GM12875 (cell line): ENCODE data around the gene RHAG.

Experiments used
- H3K4me3 ChIP-seq: one replicate; pipeline ENCODE4 v1.5.1; 2011; ENCODE audit warnings: low read depth, low read length, control low read depth
- TF ChIP-seq, protein P1 (sequence below): IDR thresholded peaks from 2 replicates; pipeline ENCODE4 v1.5.1; 2011; ENCODE audit warnings: low read depth, mild to moderate bottlenecking, control low read depth, inconsistent platforms, low read length, moderate library complexity, borderline replicate concordance; ENCODE audit not compliant: insufficient read depth

RHAG gene

DNA sequence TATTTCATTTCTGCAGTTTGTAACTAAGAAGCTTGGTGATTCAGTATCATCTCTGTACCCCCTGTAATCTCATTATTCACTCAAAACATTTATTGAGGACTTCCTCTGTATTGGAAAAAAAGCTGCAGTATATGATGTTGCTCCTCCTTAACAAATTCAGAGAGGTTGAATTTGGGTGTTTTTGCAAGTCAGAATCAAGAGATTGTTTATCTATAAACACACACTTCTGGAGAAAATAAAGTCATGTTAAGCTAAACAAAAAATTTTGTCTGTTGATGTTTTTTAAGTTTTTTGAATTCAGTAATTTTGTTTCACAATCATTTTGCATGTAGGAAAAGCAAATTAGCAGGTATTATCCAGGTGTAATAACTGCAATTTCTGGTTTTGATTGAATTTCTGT lies 11.4 kb upstream of the RHAG start:
- H3K4me3 ChIP-seq = no peak overlapping the region
- TF ChIP-seq, protein P1, sequence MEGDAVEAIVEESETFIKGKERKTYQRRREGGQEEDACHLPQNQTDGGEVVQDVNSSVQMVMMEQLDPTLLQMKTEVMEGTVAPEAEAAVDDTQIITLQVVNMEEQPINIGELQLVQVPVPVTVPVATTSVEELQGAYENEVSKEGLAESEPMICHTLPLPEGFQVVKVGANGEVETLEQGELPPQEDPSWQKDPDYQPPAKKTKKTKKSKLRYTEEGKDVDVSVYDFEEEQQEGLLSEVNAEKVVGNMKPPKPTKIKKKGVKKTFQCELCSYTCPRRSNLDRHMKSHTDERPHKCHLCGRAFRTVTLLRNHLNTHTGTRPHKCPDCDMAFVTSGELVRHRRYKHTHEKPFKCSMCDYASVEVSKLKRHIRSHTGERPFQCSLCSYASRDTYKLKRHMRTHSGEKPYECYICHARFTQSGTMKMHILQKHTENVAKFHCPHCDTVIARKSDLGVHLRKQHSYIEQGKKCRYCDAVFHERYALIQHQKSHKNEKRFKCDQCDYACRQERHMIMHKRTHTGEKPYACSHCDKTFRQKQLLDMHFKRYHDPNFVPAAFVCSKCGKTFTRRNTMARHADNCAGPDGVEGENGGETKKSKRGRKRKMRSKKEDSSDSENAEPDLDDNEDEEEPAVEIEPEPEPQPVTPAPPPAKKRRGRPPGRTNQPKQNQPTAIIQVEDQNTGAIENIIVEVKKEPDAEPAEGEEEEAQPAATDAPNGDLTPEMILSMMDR = no peak

DNA sequence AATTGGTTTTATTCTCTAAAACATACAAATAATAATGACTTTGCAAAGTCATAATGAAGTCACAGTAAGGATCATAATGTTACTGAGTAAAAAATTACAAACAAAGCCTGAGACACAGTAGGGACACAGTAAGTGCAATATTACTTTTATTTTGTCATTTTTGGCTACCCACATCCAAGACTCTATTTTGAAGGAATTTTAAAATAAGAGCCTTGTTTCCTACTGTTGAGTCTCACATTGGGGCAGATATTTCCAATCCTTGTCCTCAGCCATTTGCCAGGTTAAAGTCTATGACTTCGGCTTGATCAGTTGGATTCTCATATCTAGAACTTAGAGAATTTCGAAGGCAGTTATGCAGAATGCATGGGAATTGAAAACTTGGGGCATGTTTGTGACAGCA lies 10.8 kb upstream of the RHAG start:
- TF ChIP-seq, protein P1 = no peak
- no peak overlapping the region for H3K4me3 ChIP-seq

DNA sequence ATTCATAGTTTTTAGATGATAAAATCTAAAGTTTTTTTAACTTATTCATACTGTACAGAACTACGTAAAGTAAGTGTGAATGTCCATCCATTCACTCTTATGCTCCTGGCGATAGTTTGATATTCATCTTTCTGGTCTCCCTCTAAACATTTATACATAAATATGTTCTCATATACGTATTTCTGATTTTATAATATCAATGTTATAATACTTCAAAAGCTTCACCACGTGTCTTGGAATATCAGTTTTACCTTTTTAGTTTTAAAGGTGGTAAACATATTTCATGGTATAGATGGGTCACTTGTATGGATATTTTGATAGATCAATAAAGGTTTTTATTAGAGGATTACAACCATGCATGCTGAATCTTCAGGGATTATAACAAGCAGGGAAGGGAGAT lies 10.3 kb upstream of the RHAG start:
- H3K4me3 ChIP-seq = no peak overlapping the region
- TF ChIP-seq, protein P1 = no peak

DNA sequence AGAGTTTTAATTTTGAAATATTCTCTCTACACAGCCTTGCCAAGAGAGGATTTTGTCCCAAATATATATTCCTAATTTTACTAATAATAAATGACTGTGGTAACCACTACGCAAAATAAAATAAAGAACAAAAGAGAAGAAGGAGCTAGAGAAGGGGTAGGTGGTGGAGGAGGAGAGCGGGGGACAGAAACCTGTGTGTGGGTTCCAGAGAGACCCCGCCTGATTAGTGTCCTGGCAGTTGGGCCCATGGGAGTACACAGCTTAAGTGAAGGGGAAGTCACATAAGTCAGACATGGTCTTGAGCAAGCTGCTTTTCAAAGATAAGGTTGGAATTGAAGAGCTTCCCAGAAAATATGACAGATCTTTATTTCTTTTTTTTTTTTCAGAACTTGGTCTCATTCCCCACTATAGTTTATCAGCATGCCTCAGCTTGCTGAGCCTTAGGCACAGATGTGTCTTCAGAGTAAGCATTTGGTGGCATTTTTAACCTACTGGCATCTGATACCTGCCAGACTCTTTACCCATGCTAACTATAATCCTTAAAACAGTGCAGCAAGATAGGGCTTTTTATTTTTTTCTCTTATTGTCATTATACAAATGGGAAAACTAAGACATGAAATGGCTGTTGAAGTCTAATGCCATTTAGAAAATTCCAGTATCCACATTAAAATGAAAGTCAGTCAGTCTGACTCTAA lies 9.6 kb upstream of the RHAG start:
- no peak overlapping the region for H3K4me3 ChIP-seq
- TF ChIP-seq, protein P1 = no peak

DNA sequence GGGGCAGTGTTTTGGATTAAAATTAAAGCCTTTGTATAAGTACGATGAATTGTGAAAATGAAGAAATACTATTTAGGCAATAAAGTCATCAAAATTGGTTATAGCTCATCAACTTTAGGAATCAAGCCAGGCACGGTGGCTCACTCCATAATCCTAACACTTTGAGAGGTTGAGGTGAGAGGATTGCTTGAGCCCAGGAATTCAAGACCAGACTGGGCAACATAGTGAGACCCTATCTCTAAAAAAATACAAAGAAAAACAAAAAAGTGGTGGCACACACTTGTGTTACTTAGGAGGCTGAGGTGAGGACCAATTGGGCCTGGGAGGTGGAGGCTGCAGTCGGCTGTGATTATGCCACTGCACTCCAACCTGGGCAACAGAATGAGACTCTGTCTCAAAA lies 8.5 kb upstream of the RHAG start:
- no peak overlapping the region for H3K4me3 ChIP-seq
- TF ChIP-seq, protein P1 = no peak

DNA sequence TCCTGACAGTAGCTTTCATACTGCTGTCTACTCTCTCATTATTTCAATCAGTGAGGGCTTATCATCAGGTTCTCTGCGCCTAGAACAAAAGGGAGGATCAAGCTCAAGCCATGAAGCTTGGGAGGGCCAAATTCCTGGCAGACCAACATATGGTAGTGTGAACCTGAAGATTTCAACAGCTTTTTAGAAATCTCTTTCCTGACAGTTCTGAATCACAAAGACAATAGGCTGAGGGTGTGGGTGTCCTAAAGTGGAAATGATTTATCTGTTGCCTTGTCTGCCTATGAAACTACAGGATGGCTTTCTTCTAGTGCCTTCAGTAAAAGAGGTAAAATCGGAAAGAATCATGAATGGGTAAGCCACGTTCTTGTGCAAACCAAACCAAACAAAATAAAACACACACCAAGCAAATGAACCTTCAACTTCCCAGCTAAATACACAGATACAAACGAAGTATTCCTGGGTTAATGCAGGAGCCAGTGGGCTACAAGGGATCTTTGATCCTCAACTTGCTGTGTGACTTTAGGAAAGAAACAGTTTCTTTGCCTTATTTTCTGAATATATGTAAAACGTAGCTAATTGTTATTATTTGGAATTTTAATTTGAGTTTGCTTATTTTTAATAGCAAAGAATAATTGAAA lies 2.7 kb upstream of the RHAG start:
- TF ChIP-seq, protein P1 = no peak
- no peak overlapping the region for H3K4me3 ChIP-seq

DNA sequence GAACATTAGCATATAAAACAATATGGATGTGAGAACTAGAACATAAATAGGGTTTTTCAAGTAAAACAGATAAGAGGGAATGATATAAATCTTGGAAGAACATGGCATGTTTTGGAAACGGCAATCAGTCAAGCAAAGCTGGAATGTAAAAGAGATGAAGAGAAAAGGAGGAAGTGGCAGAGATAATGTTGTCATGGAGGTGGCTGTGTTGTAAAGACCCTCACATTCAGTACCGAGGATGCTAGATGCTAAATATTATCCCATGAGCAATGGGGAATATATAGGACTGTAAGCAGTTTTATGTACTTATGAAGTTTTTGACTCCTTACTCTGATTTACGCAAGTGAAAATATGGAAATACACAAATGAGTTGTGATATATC lies 702 bp upstream of the RHAG start:
- TF ChIP-seq, protein P1 = no peak
- H3K4me3 ChIP-seq = no peak overlapping the region
